GM23338 (cell line): ENCODE data around the gene SORL1. TPM values are rescaled to one million over a fixed set of nuclear protein-coding genes. Genes with fewer than 3 reads are reported as not detected.

ENCODE experiments used
- ATAC-seq: fragments of 200-7000 bp; cut with Tn5 transposase; 3 replicates; pipeline ENCODE4 v1.9.1; 2020
- DNase-seq: peaks from one replicate; pipeline ENCODE4 v3.0.0-alpha.2; 2015; ENCODE audit warnings: low spot score
- H2AFZ ChIP-seq: fragments of 200-600 bp; sonication (generic); 2 replicates; pipeline ENCODE4 v1.8.0; 2016; ENCODE audit warnings: antibody characterized with exemption, mild to moderate bottlenecking, moderate library complexity
- H3F3A ChIP-seq: fragments of 200-600 bp; sonication (generic); replicated peaks from 2 replicates; pipeline ENCODE4 v1.8.0; 2017; ENCODE audit warnings: antibody characterized with exemption, mixed run types, low read depth
- H3K27ac ChIP-seq: fragments of 200-600 bp; sonication (generic); 2 replicates; pipeline ENCODE4 v1.6.1; 2016; ENCODE audit warnings: low read depth
- H3K27me3 ChIP-seq: fragments of 200-600 bp; sonication (generic); 2 replicates; pipeline ENCODE4 v1.8.0; 2016; ENCODE audit warnings: mild to moderate bottlenecking, mixed run types, moderate library complexity; ENCODE audit not compliant: insufficient read depth
- H3K36me3 ChIP-seq: fragments of 200-600 bp; sonication (generic); 2 replicates; pipeline ENCODE4 v1.8.0; 2016; ENCODE audit warnings: mild to moderate bottlenecking; ENCODE audit not compliant: insufficient read depth
- H3K4me1 ChIP-seq: fragments of 200-600 bp; sonication (generic); 2 replicates; pipeline ENCODE4 v1.8.0; 2016; ENCODE audit warnings: mild to moderate bottlenecking, moderate library complexity; ENCODE audit not compliant: insufficient read depth
- H3K4me2 ChIP-seq: fragments of 200-600 bp; sonication (generic); 2 replicates; pipeline ENCODE4 v1.7.1; 2017; ENCODE audit warnings: mixed run types
- H3K4me3 ChIP-seq: fragments of 200-600 bp; sonication (generic); 2 replicates; pipeline ENCODE4 v1.6.1; 2016; ENCODE audit warnings: mixed run types
- H3K79me2 ChIP-seq: fragments of 200-600 bp; sonication (generic); replicated peaks from 2 replicates; pipeline ENCODE4 v1.8.0; 2017; ENCODE audit warnings: mild to moderate bottlenecking; ENCODE audit not compliant: insufficient read depth
- H3K9me2 ChIP-seq: fragments of 200-600 bp; sonication (generic); 2 replicates; pipeline ENCODE4 v1.8.0; 2017; ENCODE audit not compliant: insufficient read depth
- H4K20me1 ChIP-seq: fragments of 200-600 bp; sonication (generic); replicated peaks from 2 replicates; pipeline ENCODE4 v1.8.0; 2017; ENCODE audit warnings: mild to moderate bottlenecking; ENCODE audit not compliant: insufficient read depth
- H3K27ac Mint-ChIP-seq: 2 replicates; pipeline ENCODE4 v1.8.0; 2020; ENCODE audit warnings: inconsistent platforms, mild to moderate bottlenecking, moderate library complexity, mixed read lengths
- H3K27me3 Mint-ChIP-seq: 3 replicates; pipeline ENCODE4 v1.8.0; 2022; ENCODE audit warnings: low read depth, mild to moderate bottlenecking, moderate library complexity, mixed read lengths, inconsistent platforms; ENCODE audit not compliant: insufficient read depth, poor library complexity
- H3K36me3 Mint-ChIP-seq: 3 replicates; pipeline ENCODE4 v1.8.0; 2021; ENCODE audit warnings: low read depth, mild to moderate bottlenecking, inconsistent platforms, moderate library complexity, mixed read lengths
- H3K4me1 Mint-ChIP-seq: 3 replicates; pipeline ENCODE4 v1.8.0; 2020; ENCODE audit warnings: mild to moderate bottlenecking, inconsistent platforms, mixed read lengths
- H3K4me3 Mint-ChIP-seq: 3 replicates; pipeline ENCODE4 v1.8.0; 2021; ENCODE audit warnings: moderate library complexity, mild to moderate bottlenecking, inconsistent platforms, mixed read lengths
- H3K9me3 Mint-ChIP-seq: 3 replicates; pipeline ENCODE4 v1.8.0; 2020; ENCODE audit warnings: moderate library complexity, mild to moderate bottlenecking, inconsistent platforms, mixed read lengths
- CREB1 ChIP-seq: fragments of 250-450 bp; sonication (Bioruptor Pico); IDR thresholded peaks from 2 replicates; pipeline ENCODE4 v1.5.0; 2020; ENCODE audit warnings: low read depth, mild to moderate bottlenecking, moderate library complexity
- CTCF ChIP-seq, 2 experiments: fragments of 200-600 bp in 1 of 2; sonication (generic) in 1 of 2; conservative IDR thresholded peaks; 2 replicates each; pipeline versions ENCODE4 v1.5.1 to v1.6.1; 2016 to 2017; ENCODE audit warnings: antibody characterized with exemption in 2 of 2, low read depth in 2 of 2, mild to moderate bottlenecking in 2 of 2, moderate library complexity in 1 of 2
- ETS1 ChIP-seq: IDR thresholded peaks from 2 replicates; pipeline ENCODE4 v1.6.1; 2016; ENCODE audit warnings: antibody characterized with exemption
- EZH2 ChIP-seq: fragments of 200-600 bp; sonication (generic); IDR thresholded peaks from one replicate; pipeline ENCODE4 v1.8.0; 2017; ENCODE audit warnings: antibody characterized with exemption, mild to moderate bottlenecking, low read depth; ENCODE audit not compliant: unreplicated experiment
- EZH2phosphoT487 ChIP-seq: fragments of 200-600 bp; sonication (generic); IDR thresholded peaks from one replicate; pipeline ENCODE4 v1.8.1; 2018; ENCODE audit warnings: antibody characterized with exemption; ENCODE audit not compliant: unreplicated experiment
- JUNB ChIP-seq: IDR thresholded peaks from one replicate; pipeline ENCODE4 v1.6.1; 2016; ENCODE audit warnings: antibody characterized with exemption; ENCODE audit not compliant: unreplicated experiment
- NANOG ChIP-seq: IDR thresholded peaks from 2 replicates; pipeline ENCODE4 v1.6.1; 2016; ENCODE audit warnings: antibody characterized with exemption, borderline replicate concordance
- POLR2AphosphoS5 ChIP-seq: IDR thresholded peaks from 2 replicates; pipeline ENCODE4 v1.6.1; 2016; ENCODE audit warnings: antibody characterized with exemption, low read depth
- REST ChIP-seq: IDR thresholded peaks from one replicate; pipeline ENCODE4 v1.6.1; 2018; ENCODE audit warnings: antibody characterized with exemption; ENCODE audit not compliant: unreplicated experiment
- STAT1 ChIP-seq: IDR thresholded peaks from one replicate; pipeline ENCODE4 v1.6.1; 2016; ENCODE audit warnings: antibody characterized with exemption; ENCODE audit not compliant: unreplicated experiment
- ZNF114 ChIP-seq: fragments of 250-450 bp; sonication (Bioruptor Pico); IDR thresholded peaks from 2 replicates; pipeline ENCODE4 v1.5.0; 2020; ENCODE audit warnings: mild to moderate bottlenecking, moderate library complexity
- ZNF331 ChIP-seq: fragments of 250-450 bp; sonication (Bioruptor Pico); IDR thresholded peaks from 2 replicates; pipeline ENCODE4 v1.5.0; 2020; ENCODE audit warnings: low read depth, mild to moderate bottlenecking, moderate library complexity
- ZNF462 ChIP-seq: fragments of 250-450 bp; sonication (Bioruptor Pico); IDR thresholded peaks from 2 replicates; pipeline ENCODE4 v1.5.0; 2020; ENCODE audit warnings: mild to moderate bottlenecking, moderate library complexity
- polyA plus RNA-seq: library from polyadenylated mRNA; unstranded; fragments of >200 nt; fragmentation: Nextera tagmentation; extraction: Ambion mirVana; gene quantifications from 2 replicates; pipeline ENCODE4 v1.2.1, GENCODE V29; 2016
- total RNA-seq: library from RNA; depleted of rRNA; stranded (reverse); fragments of >200 nt; shearing (Covaris generic); gene quantifications from 2 replicates; pipeline ENCODE4 v1.2.3, GENCODE V29; 2014

SORL1 gene
- total and polyA plus RNA-seq, 2 experiments from 2014 or later = 23.0 to 78.8 TPM

GRCh38 chr11:121522043-121522941, 70.2 kb downstream of the SORL1 start:
- H3K36me3 ChIP-seq = peaks cover 16% of the 10 kb centered on the region
- H3K79me2 ChIP-seq = peaks cover 6% of the 10 kb centered on the region; the same call in 1 of the 2 replicates
- Mint-ChIP-seq H3K27ac (no peak overlapping the region), H3K4me1 (no peaks in the 10 kb centered on the region), H3K36me3 (peaks cover 59% of the 10 kb centered on the region), H3K27me3 (peaks cover 3% of the 10 kb centered on the region), H3K4me3 (no peak overlapping the region), H3K9me3 (no peaks in the 10 kb centered on the region)
- no peak for ATAC-seq
- DNase-seq = no peak
- no peak overlapping the region for H2AFZ ChIP-seq
- no peak overlapping the region for H3K4me2 ChIP-seq
- H4K20me1 ChIP-seq = no peaks in the 10 kb centered on the region; the same call in 1 of the 2 replicates
- H3F3A ChIP-seq = no peaks in the 10 kb centered on the region
- no peaks in the 10 kb centered on the region for H3K9me2 ChIP-seq
- H3K27ac ChIP-seq = 0 out of 2 replicates have a peak overlapping the region, but pooled peaks have one; percentile 45
- no peaks in the 10 kb centered on the region for H3K27me3 ChIP-seq
- H3K4me3 ChIP-seq = no peak overlapping the region
- H3K4me1 ChIP-seq = no peaks in the 10 kb centered on the region
- TF ChIP-seq ETS1 (no peak), JUNB (no peak), EZH2phosphoT487 (no peak), REST (no peak), ZNF462 (CRISPR knock-in tag) (no peak), ZNF114 (CRISPR knock-in tag) (no peak), CREB1 (CRISPR knock-in tag) (no peak), STAT1 (no peak), POLR2AphosphoS5 (no peak), EZH2 (no peak), CTCF (conservative IDR thresholded peaks at IDR 0.05; ENCODE audit: low read depth in 2 of 2) (no peak), ZNF331 (CRISPR knock-in tag) (no peak), NANOG (no peak)
